Stimulated activated CD4-positive, alpha-beta T cell treated with anti-CD3 and anti-CD28 coated beads, TNF-alpha, amount 100 ng/mL, for 24 hours (primary cell): ENCODE measurements around the gene ACTN4.

ENCODE experiments used
- DNase-seq, 3 experiments: peaks; one replicate each; pipeline ENCODE4 v3.0.0-alpha.2; 2020; ENCODE audit warnings: low read depth in 3 of 3

The ACTN4 gene

DNA sequence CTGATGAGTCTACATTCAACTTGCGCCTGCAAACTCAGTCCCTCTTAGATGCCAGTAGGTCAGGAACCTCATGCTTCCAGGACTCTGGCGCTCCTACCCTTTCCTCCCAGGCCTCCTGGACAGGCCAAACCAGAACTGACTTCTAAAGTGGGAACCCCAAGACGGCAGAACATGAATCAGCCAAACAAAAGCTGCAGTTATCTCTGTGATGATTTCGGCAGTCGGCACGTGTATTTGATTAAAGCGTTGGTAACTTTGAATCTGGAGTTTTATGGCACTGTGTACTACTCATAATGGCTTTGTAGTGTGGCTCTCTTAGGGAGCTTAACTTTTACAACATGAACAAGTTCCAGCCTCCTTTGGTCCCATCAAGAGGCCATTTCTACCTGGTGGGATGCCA, 13.7 kb downstream of the ACTN4 start:
- DNase-seq: no peak

DNA sequence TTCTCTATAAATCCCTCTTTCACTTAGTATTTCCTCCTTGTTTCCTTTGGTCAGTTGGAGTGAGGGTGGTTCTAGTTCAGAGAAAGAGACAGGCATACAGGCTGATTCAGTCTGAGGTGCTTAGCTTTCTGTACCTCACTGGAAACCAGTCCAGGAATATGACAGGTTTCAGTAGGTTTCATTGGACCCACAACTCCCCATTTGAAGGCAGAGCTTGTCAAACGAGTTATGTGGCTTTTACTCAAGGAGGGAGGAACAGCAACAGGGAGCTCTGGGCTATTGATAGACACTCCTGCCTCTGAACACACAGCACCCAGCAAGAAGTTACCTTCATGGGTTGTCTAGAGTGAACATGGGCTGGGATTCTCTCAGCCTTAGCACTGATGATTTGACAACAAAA, 14.5 kb downstream of the ACTN4 start:
- DNase-seq: no peak

DNA sequence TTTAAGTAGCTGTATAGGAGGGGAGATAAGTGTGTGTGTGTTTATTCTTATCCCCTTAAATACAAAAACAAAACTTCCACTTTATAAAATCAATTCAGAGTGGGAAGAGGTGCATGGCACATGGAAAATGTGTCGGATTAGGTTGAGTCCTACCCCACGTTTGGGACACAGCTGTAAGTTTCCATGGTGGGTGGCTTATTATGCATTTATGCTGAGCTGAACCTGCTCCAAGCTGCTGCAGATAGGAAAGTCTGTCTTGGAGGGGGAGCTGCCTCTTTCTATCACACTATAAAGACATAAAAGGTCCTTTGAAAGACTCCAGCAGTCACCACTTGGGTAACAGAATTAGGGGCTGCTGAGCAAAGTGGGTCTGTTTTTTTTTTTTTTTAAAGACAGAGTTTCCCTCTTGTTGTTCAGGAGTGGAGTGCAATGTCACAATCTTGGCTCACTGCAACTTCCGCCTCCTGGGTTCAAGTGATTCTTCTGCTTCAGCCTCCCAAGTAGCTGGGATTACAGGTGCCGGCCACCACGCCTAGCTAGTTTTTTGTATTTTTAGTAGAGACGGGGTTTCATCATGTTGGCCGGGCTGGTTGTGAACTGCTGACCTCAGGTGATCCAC, 15.2 kb downstream of the ACTN4 start:
- no peak for DNase-seq

DNA sequence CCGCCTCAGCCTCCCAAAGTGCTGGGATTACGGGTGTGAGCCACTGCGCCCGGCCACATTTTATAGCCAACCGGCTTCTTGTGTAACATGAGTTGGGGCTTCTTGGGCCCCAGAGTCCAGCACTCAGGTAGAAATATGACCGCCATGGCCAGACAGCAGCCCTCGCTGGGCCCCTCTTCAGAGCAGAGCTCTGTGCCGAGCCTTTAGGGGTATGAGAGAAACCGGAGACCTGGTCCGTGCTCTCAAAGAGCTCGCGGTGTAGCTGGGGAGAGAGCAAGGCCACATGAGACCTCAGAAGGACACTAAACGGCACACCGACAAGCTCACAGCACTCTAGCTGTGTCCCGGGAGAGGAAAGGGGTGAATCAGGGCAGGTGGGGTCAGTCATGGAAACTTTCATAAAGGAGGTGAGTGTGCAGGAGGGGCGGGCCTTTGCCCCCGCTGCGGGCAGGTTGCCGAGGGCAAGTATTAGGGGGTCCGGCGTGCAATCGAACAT, 15.8 kb downstream of the ACTN4 start:
- DNase-seq: no peak

DNA sequence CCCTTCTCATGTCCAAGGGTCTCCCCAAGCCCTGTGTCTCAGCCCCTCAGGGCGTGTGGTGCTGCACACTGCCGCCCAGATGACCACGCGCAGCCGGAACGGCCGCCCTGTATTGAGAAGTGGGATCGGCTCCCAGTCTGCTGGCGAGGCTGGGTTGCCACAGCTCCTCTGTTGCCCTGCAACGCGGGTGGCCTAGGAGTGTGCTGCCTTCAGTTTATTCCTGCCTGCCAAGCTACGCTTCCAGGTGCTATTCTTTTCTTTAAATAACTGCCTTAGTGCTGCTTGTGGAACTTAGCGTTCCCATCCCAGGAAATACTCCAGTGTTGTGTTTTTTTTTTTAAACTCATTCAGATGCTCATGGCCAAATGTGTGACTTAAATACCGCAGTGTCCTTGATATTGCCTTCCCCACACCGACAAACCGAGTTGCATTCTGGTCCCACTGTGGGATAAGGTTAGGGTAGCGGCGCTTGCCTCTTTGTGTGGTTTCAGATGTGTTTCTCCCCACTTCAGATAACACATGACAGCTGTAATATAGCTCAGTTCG, 16.6 kb downstream of the ACTN4 start:
- no peak for DNase-seq

DNA sequence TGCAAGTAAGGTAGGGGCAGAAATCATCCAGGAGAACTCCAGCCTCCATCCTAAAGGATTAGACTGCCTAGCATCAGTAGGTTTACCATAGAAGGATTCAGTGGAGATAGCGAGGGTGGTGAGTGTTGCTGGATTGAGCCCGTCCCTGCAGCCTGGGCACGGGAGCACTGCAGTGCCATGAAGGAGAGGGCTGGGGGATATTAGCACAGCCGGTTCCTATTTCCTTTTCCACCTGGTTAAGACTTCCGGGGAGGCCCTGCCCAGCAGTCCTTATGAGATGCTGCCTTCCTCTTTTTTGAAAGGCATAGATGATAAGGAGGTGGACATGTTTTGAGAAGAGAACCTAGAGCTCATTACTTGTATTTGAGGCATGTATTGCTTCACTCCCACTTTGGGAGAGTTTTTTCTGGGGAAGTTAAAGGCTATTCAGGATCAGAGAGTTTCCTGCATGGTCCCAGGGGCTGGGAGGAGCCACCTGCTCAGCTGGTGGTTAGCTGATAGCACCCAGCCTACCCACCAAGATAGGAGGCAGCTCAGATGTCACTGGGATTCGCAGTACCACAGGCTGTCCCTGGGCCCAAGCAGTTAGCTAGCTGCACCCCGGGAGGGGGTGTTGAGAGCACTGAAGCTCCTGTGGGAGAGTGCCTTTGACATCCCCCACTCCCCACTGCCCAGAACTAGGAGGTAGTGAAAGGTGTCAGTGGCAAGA, 17.2 kb downstream of the ACTN4 start:
- DNase-seq: no peak

DNA sequence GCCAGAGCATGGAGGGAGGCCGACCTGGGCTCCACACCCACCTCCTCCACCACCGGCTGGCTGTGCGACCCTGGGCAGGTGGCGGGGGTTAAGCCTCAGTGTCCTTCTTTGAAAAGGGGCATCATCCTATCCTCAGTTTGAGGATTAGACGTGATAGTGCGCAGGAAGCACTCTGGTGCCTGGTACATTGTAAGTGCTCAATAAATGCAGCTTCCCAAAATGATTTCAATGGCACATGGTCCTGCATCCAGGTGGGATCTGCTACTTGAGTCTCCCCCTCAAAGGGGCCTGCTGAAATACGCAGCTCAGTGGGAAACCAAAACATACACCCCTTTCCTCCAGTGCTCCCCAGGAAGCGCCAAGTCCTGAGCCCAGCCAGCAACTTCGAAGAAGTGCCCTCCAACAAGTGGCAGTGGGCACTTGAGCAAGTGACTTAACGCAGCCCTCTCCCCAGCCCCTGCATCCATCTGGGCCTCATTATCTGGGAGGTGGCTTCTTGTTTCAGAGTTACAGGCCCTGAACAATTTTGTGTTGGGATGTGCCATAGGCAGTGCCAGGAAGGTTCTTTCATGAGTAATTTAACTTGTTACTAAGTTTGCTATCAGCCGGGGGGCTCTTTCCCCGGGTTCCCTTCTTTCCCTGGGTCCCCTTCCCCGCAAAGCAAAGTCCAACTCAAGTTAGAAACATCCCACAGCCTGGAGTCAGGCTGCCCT, 17.9 kb downstream of the ACTN4 start:
- no peak for DNase-seq

DNA sequence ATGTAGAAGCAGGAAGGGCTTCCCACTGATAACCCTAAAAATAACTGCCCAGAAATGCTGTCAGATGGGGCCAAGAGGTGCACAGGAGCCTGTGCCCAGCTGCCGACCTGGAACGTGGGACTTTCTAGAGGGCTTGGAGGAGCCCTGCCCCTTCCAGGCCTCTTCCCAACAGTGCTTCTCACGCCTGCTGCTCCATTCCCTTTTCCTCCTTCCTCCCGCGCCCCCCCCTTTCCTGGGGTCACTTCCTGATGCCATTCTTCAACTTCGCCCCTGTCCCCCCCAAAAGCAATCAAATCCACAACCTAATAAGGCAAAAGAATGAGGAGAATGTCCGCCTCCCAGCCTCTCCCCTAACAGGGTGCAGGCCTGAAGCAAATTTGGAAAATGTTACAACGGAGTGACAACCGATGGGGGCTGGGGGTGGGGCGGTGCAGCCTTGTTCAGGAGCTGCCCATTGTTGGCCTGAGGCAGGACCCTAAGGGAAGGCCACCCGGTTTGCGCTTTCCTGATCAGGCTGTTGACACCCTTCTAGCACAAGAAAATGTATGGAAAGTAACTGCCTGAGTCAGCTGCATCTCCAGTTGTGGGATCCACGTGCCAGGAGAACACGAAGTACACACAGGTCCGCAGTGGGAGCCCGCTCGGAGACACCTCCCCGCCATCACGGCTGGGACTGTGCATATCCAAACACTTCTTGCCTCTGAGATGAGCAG, 18.7 kb downstream of the ACTN4 start:
- no peak for DNase-seq

DNA sequence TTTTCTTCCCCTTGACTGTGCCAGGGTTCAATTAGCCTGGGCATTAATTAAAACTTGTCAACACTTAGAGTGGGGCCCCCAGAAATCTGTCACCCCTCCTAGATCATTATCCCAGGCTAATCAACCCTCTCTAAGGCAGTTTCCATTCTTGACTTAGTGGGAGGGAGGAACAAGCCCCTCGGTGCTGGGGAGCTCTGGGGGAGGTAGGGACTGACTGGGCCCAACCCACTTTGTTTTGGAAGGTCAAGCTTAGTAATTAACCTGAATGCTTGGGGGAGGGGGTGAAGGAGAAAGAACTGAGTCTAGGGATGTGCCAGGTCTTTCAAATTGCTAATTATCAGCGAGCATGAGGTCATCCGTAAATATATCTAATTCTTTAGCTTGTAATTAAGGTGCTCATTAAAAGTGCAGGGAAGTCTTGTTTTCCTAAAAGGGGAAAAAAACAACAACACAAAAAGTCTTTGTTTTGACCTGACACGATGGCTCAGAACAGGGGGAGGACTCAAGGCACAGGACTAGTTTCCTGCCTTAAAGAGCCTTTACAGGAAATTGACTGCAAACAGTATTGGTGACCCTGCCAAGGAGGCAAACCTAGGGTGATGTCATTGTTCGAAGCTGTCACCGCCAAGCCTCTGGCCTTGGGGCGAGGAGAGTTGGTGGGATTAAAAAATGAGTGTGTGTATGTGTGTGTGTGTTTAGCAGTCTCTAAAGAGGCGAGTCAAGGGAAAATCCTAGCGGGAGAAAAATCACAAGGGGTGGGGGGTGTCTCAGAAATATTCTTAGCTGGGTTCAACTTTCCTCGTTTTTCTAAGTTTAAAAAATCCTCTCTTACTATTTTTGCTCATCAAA, 19.4 kb downstream of the ACTN4 start:
- DNase-seq: no peak

DNA sequence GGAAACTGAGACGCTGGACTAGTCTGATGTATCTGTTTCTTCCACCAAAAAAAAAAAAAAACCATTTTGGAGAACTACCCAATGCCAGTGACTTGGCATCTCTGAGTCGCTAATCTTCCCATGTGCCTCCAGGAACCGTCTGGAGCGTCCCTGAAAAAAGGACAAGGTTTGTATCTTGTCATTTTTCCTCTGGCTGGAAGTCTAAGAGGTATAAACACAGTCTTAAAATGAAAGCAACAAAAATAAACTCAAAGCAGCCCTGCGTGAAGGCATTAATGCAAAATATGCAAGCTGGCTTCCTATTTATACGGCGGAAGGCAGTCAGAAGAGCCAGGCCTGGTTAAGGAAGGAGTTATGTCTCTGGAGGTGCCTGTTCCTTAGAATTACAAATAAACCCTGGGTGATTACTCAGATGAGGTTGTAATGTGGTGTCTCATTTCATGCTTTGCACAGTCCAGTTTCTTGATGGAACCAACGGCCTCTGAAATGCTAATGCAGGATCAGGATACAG, 20.3 kb downstream of the ACTN4 start:
- no peak for DNase-seq

DNA sequence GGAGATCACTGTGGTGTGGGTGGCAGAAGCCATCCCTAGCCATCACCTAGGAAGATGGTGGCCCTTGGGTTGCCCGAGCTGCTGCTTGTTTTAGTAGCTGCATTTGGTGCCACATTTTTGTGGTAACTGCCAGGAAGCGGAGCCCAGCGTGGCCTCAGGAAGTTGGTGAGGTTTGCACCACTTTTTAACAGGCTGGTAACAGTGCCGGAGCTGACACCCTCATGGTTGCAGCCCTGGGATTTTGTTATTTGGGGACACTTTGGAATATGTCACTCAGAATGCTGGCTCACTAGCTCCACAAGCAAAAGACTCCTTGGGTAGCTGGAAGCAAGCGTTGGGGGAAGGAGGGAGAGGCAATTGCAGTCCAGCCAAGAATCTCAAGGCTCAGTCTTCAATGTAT, 22.1 kb downstream of the ACTN4 start:
- no peak for DNase-seq

DNA sequence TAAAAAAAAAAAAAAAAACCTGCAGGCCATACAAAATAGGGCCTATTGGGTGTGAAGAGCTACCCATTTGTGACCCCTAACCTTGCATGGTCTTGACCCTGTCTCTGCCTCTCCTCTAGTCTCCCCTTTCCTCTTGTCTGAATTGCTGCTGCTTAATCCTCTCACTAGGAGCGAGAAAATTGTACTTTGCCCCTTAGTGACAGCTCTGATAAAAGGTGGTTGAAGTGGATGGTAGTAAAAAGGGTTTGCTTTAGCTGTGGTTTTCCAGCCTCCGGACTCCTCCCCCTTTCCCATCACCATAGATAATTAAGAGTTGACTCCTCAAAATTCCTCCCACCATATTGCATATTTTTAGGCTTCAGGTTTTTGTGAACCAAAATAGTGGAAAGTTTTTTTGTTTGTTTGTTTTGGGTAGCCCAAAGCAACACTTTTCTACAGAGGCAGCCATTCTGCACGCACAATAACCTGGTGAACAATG, 23.5 kb downstream of the ACTN4 start:
- no peak for DNase-seq

DNA sequence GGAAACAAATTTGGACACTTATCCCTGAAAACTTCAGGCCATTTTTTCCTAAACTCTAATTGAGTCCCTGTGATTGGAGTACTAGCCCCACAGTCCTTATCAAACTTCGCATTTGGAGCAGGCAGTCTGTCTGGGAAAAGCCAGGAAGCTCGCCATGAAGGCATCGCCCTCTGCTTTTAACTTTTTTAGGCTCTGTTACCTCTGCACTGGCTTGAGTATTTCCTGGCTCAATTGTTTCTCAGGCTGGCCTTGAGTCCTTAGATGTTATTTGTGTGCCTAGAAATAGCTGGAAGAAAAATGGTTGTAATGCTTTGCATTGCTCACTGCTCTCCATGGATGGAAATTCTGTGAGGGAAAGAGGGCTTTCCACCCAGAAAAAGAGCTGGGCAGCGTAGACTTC, 24.2 kb downstream of the ACTN4 start:
- no peak for DNase-seq

DNA sequence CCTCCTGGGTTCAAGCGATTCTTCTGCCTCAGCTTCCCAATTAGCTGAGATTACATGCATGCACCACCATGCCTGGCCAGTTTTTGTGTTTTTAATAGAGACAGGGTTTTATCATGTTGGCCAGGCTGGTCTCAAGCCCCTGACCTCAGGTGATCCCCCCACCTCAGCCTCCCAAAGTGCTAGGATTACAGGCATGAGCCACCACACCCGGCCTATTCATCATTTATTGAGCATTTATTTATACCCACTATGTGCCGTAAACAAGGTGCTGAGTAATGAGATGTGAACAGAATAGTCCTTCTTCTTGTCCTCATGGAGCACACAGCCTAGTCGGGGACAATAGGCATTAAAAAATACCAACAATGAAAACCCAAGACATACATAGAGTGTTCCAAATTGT, 25.6 kb downstream of the ACTN4 start:
- DNase-seq: no peak

DNA sequence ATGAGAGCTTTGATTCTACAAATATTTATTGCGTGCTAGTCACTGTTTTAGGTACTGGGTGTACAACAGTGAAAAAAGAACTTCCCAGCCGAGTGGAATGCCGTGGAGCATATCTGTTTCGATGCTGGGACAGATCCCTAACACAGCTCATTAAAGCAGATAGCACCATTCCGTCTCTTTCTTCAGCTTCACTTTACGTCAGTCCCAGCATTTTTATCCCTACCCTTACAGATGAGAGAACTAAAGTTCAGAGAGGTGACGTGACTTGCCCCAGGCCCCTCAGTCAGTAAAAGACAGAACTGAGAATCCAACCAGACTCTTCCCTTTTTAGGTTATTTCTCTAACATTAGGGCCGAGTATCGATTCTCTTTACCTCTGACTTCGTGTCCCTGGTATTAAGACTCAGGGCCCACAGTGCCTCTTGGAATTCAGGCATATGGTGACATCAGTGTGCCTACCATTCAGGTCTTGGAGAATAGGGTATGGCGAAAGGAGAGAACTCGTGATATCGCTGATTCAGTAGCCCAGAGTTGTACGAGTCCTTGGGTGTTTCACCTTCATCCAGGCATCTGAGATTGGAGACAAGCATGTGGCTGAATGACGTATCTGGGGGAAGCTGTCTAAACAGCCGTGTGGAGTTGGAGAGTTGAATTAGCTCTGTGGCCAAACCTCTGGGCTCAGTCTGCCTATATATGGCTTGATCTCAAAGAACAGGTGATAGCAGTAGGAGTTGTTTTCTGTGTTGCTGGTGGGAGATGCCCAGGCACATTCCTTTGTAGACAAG, 27.1 kb downstream of the ACTN4 start:
- no peak for DNase-seq

DNA sequence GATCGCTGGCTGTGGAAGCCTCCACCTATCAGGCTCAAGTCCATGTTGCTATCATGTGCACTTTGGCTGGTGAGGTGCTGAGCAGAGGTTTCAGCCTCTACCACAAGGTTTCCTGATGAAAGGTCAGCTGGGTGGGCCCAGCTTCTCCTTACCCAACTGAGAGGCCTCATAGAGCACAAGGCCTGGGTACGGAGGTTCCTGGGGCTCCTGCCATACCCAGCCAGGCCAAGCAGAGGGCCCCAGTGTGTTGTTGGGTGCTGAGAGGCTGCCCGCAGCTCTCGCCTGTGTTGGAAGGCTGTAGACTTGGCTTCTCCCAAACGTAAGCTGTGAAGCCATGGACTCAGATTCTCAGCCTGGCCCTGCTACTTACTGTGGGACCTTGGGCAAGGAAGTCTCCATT, 28.2 kb downstream of the ACTN4 start:
- DNase-seq: no peak

DNA sequence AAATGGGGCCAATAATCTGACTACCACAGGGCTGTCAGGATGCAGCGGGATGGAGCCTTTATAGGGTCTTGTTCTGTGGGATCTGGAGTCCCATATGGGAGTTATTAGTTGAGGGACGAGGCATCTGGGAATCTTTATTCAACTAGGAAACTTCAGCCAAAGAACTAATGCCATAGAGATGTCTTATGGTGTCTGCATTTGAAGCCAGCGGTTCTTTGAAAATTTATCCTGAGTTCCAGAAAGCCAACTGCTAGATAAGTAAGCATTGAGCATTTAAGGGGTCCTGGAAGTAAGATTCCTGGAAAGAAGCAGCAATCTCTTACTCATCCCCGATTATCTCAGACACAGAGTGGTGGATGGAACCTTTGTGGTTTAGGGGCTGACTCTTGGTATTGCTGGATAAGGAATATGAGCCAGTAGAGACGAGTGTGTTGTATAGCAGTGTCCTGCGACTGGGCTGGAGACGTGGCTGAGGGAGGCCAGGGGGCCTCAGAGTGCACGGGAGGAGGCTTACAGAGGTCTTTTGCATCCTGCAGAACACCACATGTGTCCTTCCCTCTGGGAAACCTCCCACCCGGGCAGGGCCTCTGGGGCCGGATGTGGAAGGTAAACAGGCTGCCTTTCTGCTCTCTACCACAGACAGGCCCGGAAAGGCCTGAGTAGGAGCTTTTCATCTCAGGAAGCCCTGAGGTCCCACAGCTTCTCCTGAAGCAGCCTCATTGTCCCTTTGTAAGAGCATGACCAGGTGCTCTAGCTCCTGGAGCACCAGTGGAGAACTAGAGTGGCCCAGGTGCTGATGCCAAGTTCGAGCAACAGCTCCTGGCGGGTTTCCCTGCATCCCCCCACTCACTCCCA, 28.8 kb downstream of the ACTN4 start:
- no peak for DNase-seq

DNA sequence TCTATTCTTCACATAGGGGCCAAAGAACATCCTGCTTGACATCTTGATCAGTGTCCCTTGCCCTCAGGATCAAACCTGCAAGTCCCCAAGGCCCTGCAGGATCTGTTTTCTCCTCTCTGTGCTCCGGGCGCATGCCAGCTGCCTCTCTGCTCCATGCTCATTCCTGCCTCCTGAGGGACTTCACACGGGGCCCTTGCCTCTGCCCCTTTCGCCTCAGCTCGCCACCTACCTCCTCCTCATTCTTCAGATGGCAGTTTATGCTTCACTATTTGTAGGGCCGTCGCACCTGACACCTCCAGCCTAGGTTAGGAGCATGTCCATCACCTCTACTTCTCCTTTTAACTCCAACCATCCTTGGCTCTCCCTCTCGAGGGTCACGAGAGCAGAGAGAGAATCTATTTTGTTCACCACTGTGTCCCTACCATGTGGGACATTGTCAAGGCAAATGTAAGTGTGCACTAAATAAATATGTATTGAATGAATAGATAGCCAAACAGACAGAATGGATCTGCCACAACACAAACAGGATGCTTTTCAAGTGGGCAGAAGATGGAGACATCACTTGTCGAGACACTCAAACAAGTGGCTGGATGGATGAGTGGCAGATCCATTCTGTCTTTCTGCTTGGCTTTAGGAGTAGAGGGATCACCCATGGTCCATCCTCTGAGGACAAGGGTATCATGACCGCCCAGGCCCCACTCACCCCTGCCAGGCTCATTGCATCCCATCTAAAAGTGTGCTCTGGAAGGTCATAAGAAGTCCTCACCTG, 29.6 kb downstream of the ACTN4 start:
- no peak for DNase-seq
